HG03354 (cell line): ENCODE data around the gene SPECC1L.
A peak's percentile ranks its signal among the peaks of the same experiment; 100 is the strongest.

Experiments used
- ATAC-seq: cut with Tn5 transposase; IDR thresholded peaks from one replicate; pipeline ENCODE4 v1.9.1; 2021; ENCODE audit warnings: mild to moderate bottlenecking; ENCODE audit not compliant: unreplicated experiment, poor library complexity, severe bottlenecking

The SPECC1L gene

GRCh38 chr22:24390156-24390555 lies 119.5 kb downstream of the SPECC1L start:
- ATAC-seq = no peak

GRCh38 chr22:24390576-24390975 lies 119.9 kb downstream of the SPECC1L start:
- no peak for ATAC-seq

GRCh38 chr22:24391836-24392217 lies 121.2 kb downstream of the SPECC1L start:
- ATAC-seq = no peak

GRCh38 chr22:24392218-24392931 lies 121.7 kb downstream of the SPECC1L start:
- no peak for ATAC-seq

- no peak for ATAC-seq
Measured at GRCh38 chr22:24393012-24393559, 122.5 kb downstream of the SPECC1L start.

- ATAC-seq = no peak
Measured at GRCh38 chr22:24393848-24394247, 123.2 kb downstream of the SPECC1L start.

GRCh38 chr22:24394254-24394653 lies 123.6 kb downstream of the SPECC1L start:
- ATAC-seq = no peak

GRCh38 chr22:24398409-24398808 lies 127.8 kb downstream of the SPECC1L start:
- no peak for ATAC-seq

- ATAC-seq = peak; percentile 21
Measured at GRCh38 chr22:24400034-24400725, 129.5 kb downstream of the SPECC1L start.

- peak; percentile 50 for ATAC-seq
Measured at GRCh38 chr22:24400726-24401596, 130.3 kb downstream of the SPECC1L start.

GRCh38 chr22:24401931-24402367 lies 131.3 kb downstream of the SPECC1L start:
- ATAC-seq = no peak

GRCh38 chr22:24402460-24403192 lies 132.0 kb downstream of the SPECC1L start:
- no peak for ATAC-seq

- no peak for ATAC-seq
Measured at GRCh38 chr22:24403346-24403745, 132.7 kb downstream of the SPECC1L start.

GRCh38 chr22:24404561-24405275 lies 134.1 kb downstream of the SPECC1L start:
- ATAC-seq = no peak

GRCh38 chr22:24405631-24406321 lies 135.1 kb downstream of the SPECC1L start:
- ATAC-seq = no peak

- no peak for ATAC-seq
Measured at GRCh38 chr22:24406322-24407277, 136.0 kb downstream of the SPECC1L start.

- no peak for ATAC-seq
Measured at GRCh38 chr22:24407278-24407665, 136.6 kb downstream of the SPECC1L start.
